Measurements from ENCODE around the gene DNER. TPM values are rescaled to one million over a fixed set of nuclear protein-coding genes. Genes with fewer than 3 reads are reported as not detected.

DNER gene
- total RNA-seq, 2 experiments from 2014 or later = not detected

GRCh38 chr2:229371086-229371485 is 343.3 kb downstream of the DNER start:
- Mint-ChIP-seq H3K4me3 (no peak overlapping the region), H3K27ac (no peak overlapping the region), H3K36me3 (ENCODE audit: low read depth) (no peaks in the 10 kb centered on the region), H3K27me3 (peaks cover 5% of the 10 kb centered on the region), H3K9me3 (no peaks in the 10 kb centered on the region), H3K4me1 (ENCODE audit: low read depth) (no peaks in the 10 kb centered on the region)
- ATAC-seq (no peak), DNase-seq (no peak)
- intact Hi-C loops (cut with micrococcal nuclease) = no loop called here
- POLR2A ChIA-PET = no interaction called here
- TF ChIP-seq CTCF (IDR thresholded peaks at IDR 0.05) = no peak
- CTCF ChIA-PET = interaction anchor here (0.9 kb wide), 1 partner anchor 29 kb away, joined by 3 read pairs; no protein-coding TSS in a partner anchor

- CTCF ChIA-PET = no interaction called here
- Mint-ChIP-seq H3K27me3 (peaks cover 5% of the 10 kb centered on the region), H3K27ac (no peak overlapping the region), H3K4me3 (no peak overlapping the region), H3K4me1 (ENCODE audit: low read depth) (no peaks in the 10 kb centered on the region), H3K9me3 (no peaks in the 10 kb centered on the region), H3K36me3 (ENCODE audit: low read depth) (no peaks in the 10 kb centered on the region)
- intact Hi-C loops (cut with micrococcal nuclease) = no loop called here
- POLR2A ChIA-PET = no interaction called here
- DNase-seq (no peak), ATAC-seq (no peak)
- TF ChIP-seq CTCF (IDR thresholded peaks at IDR 0.05) = no peak
These were observed 343.8 kb downstream of the DNER start for GRCh38 chr2:229370509-229370908.

- H3K27ac Mint-ChIP-seq = no peak overlapping the region
- CTCF ChIA-PET = no interaction called here
- TF ChIP-seq CTCF (IDR thresholded peaks at IDR 0.05) = no peak
- no peaks in the 10 kb centered on the region for H3K4me1 Mint-ChIP-seq (ENCODE audit: low read depth)
- POLR2A ChIA-PET = no interaction called here
- ATAC-seq (no peak), DNase-seq (no peak)
- no peaks in the 10 kb centered on the region for H3K9me3 Mint-ChIP-seq
- intact Hi-C loops (cut with micrococcal nuclease) = no loop called here
- H3K27me3 Mint-ChIP-seq = no peaks in the 10 kb centered on the region
- H3K36me3 Mint-ChIP-seq (ENCODE audit: low read depth) = no peaks in the 10 kb centered on the region
- H3K4me3 Mint-ChIP-seq = no peak overlapping the region
These were observed 351.1 kb downstream of the DNER start for GRCh38 chr2:229363185-229363814.

- no peak overlapping the region for H3K4me3 Mint-ChIP-seq
- no peak for DNase-seq
- no peaks in the 10 kb centered on the region for H3K36me3 Mint-ChIP-seq (ENCODE audit: low read depth)
- POLR2A ChIA-PET = no interaction called here
- intact Hi-C loops (cut with micrococcal nuclease) = no loop called here
- peaks cover 1% of the 10 kb centered on the region for H3K27me3 Mint-ChIP-seq
- CTCF ChIA-PET = no interaction called here
- no peaks in the 10 kb centered on the region for H3K4me1 Mint-ChIP-seq (ENCODE audit: low read depth)
- H3K9me3 Mint-ChIP-seq = peaks cover 4% of the 10 kb centered on the region
- H3K27ac Mint-ChIP-seq = no peak overlapping the region
- ATAC-seq = no peak
- TF ChIP-seq CTCF (IDR thresholded peaks at IDR 0.05) = no peak
These were observed 363.5 kb downstream of the DNER start for GRCh38 chr2:229350883-229351282.

GRCh38 chr2:229350117-229350805 is 364.1 kb downstream of the DNER start:
- no peaks in the 10 kb centered on the region for H3K36me3 Mint-ChIP-seq (ENCODE audit: low read depth)
- ChIA-PET POLR2A (no interaction called here), CTCF (no interaction called here)
- no peak for DNase-seq
- peaks cover 4% of the 10 kb centered on the region for H3K9me3 Mint-ChIP-seq
- no peaks in the 10 kb centered on the region for H3K4me1 Mint-ChIP-seq (ENCODE audit: low read depth)
- peaks cover 1% of the 10 kb centered on the region for H3K27me3 Mint-ChIP-seq
- no peak for TF ChIP-seq CTCF (IDR thresholded peaks at IDR 0.05)
- H3K27ac Mint-ChIP-seq = no peak overlapping the region
- no peak for ATAC-seq
- no peak overlapping the region for H3K4me3 Mint-ChIP-seq
- intact Hi-C loops (cut with micrococcal nuclease) = no loop called here

Measured in activated CD8-positive, alpha-beta T cell treated with anti-CD3 and anti-CD28 coated beads for 36 hours (primary cell).